AG09309 (cell line): ENCODE results near the gene SERBP1.

Experiments
- DNase-seq: peaks from one replicate; pipeline ENCODE4 v3.0.0-alpha.2; 2010; ENCODE audit warnings: low read depth
- H3K4me3 ChIP-seq: 2 replicates; pipeline ENCODE4 v1.5.1; 2011; ENCODE audit warnings: mild to moderate bottlenecking, low read depth, low read length, moderate library complexity; ENCODE audit not compliant: control insufficient read depth
- CTCF ChIP-seq: IDR thresholded peaks from 2 replicates; pipeline ENCODE4 v1.5.1; 2011; ENCODE audit warnings: mild to moderate bottlenecking, low read depth, low read length, inconsistent platforms; ENCODE audit not compliant: insufficient read depth, control insufficient read depth; ENCODE audit errors: missing control alignments

Gene SERBP1

DNA sequence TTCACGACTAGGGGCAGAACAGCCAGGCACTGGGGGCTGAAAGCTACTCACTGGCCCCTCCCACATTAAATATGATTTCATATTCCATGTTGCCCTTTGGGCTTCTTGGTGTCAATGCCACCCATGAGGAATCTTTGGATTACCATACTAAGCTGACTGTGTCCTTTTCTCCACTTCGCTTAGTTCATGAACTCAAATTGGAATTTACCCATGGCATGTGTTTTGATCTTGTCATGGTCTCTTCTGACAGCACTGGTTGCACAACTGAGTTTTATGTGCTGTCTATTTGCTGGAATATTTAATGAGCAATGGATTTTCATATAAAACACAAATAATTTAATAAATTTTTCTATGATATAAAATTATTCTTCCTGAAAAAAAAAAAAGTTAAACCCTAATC lies 59.2 kb downstream of the SERBP1 start:
- no peak for TF ChIP-seq CTCF

DNA sequence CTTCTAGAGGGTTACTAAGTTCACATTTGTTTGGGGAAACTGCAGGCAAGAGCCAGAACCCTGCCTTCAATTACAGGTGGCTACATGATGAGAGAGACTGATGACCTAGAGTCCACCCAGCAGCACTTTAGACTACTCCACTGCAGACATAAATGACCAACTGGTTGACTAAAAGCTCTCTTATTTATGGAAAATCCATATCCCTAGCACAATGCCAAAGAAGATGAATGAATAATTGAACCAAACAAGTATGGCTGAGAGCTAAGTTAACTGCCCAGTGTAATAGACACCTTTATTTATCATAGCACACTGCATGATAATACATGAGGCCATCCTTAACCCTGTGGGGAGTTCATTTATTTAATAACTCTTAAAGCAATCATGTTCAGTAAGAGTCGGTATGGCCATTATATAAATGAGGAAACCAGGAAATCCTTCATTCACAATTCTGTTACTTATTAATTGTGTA lies 62.1 kb downstream of the SERBP1 start:
- TF ChIP-seq CTCF, result no peak
- DNase-seq, result no peak
- no peak overlapping the region for H3K4me3 ChIP-seq

More for the DNA sequence above, 59.2 kb downstream of the SERBP1 start:
- no peak overlapping the region for H3K4me3 ChIP-seq
- DNase-seq, result no peak

DNA sequence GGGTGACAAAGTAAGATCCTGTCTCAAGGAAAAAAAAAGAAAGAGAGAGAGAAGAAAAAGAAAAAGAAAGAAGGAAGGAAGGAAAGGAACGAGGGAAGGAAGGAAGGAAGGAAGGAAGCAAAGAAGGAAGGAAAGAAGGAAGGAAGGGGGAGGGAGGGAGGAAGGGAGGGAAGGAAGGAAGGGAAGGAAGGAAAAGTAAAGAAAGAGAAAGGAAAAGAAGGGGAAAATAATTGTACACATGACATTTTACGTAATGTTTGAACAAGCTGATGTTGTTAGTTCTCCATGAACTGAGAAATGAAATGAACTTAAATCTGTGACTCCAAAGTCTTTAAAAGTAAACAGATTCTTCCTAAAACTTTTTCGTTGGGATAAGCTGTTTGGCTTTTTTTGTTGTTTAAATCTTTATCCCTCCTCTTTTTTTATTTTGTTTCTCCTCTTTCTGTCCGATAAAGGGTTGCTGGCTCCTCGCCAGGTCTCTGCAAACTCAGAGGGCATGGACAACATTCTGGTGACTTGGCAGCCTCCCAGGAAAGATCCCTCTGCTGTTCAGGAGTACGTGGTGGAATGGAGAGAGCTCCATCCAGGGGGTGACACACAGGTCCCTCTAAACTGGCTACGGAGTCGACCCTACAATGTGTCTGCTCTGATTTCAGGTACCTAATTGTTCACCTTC lies 62.7 kb downstream of the SERBP1 start:
- DNase-seq, result no peak
- H3K4me3 ChIP-seq, result no peak overlapping the region
- no peak for TF ChIP-seq CTCF

DNA sequence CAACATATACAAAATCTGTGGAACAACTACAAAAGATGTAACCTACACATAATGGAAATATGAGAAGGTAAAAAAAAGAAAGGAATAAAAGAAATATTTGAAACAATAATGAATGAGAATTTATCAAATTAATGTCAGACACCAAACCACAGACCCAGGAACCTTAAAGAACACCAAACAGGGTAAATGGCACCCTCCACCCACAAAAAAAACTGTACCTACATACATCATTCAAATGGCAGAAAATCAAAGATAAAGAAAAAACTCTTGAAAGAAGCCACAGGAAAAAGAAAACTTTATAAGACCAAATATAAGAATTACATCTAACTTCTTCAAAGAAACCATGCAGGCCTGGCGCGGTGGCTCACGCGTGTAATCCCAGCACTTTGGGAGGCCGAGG lies 68.6 kb downstream of the SERBP1 start:
- no peak overlapping the region for H3K4me3 ChIP-seq
- no peak for DNase-seq
- TF ChIP-seq CTCF, result no peak

GRCh38 chr1:67359592-67359991 lies 70.6 kb downstream of the SERBP1 start:
- no peak for TF ChIP-seq CTCF
- DNase-seq, result no peak
- no peak overlapping the region for H3K4me3 ChIP-seq
